ENCODE results near the gene GAS5.

DNA sequence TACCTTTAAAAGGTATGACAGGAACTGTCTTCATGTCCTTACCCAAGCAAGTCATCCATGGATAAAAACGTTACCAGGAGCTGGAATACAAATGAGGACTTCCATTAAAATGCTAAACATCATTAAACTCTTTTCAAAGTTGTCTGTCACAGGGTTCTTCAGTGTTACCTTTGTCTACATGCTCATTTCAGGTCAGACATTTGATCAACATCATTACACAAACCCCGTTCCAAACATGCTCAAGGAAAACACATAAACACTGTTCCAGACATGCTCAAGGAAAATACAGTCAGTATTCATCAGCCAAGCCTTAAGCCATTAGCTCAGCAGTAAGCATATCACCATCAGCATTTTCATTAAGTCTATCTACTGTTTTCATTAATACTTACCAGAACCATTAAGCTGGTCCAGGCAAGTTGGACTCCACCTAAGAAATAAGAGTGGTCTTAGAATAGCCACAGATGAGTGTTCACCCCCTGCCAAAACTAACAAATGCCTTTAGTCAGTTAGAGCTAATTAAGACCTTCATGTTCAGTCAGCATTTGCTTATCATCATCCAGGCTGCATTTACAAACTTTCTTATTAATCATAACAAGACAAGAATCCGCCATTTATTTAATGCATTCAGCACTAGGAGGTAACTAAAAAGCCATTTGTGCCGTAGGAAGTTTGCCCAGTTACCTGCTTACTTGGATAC is 2.2 kb downstream of the GAS5 start:
- TF ChIP-seq, protein P1, sequence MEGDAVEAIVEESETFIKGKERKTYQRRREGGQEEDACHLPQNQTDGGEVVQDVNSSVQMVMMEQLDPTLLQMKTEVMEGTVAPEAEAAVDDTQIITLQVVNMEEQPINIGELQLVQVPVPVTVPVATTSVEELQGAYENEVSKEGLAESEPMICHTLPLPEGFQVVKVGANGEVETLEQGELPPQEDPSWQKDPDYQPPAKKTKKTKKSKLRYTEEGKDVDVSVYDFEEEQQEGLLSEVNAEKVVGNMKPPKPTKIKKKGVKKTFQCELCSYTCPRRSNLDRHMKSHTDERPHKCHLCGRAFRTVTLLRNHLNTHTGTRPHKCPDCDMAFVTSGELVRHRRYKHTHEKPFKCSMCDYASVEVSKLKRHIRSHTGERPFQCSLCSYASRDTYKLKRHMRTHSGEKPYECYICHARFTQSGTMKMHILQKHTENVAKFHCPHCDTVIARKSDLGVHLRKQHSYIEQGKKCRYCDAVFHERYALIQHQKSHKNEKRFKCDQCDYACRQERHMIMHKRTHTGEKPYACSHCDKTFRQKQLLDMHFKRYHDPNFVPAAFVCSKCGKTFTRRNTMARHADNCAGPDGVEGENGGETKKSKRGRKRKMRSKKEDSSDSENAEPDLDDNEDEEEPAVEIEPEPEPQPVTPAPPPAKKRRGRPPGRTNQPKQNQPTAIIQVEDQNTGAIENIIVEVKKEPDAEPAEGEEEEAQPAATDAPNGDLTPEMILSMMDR (IDR thresholded peaks at IDR 0.05): no peak
- no peak for TF ChIP-seq POLR2AphosphoS5 (IDR thresholded peaks at IDR 0.05)

Measured in prostate gland (tissue), 2 donors.